T-helper 1 cell (primary cell): Measurements from ENCODE around the gene C9orf85.
"Not testable (repeated sequence)": the region's sequence is repeated elsewhere in the genome, so short reads cannot be mapped to it uniquely, and the experiment has no call there.

Experiments used
- DNase-seq, 5 donors: peaks; one replicate each; pipeline ENCODE4 v3.0.0-alpha.2; 2012 to 2020
- total RNA-seq, 4 donors: gene quantifications; one replicate each; lab custom pipeline; 2026; lab: John Stamatoyannopoulos, UW

Gene C9orf85, protein sequence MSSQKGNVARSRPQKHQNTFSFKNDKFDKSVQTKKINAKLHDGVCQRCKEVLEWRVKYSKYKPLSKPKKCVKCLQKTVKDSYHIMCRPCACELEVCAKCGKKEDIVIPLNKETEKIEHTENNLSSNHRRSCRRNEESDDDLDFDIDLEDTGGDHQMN
- total RNA-seq: 4.9 to 9.9 (median 7.0) reads per million in 4 donors

DNA sequence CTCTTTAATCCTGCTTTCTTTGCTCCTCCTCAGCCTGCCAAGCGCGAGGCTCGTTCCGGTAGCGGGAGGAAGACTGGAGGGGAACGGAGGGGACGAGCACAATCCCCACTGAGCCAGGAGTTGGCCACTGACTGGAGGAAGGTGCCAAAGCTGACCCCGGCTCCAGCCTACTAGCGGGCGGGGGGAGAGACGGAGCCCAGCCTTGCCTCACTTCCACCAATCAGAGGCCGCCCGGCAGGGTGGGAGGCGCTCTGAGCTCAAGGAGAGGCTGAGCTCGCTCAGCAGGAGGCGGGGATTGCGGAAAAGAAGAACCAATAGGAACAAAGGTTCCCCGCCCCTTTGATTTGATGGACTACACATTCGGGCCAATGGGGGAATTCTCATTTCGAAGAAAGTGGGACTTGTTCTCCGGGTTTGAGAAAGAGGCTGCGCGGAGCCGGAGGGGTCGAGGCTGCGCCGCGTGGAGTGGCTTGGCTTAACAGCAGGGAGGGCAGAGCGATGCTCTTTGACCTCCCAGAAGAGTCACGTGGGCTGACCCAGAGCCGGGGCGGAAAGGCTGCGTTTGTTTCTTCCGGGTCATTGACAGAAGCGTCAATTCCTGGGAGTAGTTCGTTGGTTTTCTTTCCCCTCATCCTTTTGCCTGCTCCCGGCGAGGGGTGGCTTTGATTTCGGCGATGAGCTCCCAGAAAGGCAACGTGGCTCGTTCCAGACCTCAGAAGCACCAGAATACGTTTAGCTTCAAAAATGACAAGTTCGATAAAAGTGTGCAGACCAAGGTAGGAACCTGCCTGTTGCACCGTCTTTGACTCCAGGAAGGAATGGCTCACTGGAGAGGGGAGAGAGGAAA, at the start of gene C9orf85, which contains the start of gene ABHD17B:
TSS of gene C9orf85 (plus strand) at position 579 of the 847 bp plus-strand sequence. CDS start at position 675, 96 bp downstream.
TSS of gene ABHD17B (minus strand) at position 133 of the 847 bp plus-strand sequence. CDS start 36,113 bp downstream, outside the sequence.
- peak; percentile 92 to 99 (median 95) for DNase-seq

DNA sequence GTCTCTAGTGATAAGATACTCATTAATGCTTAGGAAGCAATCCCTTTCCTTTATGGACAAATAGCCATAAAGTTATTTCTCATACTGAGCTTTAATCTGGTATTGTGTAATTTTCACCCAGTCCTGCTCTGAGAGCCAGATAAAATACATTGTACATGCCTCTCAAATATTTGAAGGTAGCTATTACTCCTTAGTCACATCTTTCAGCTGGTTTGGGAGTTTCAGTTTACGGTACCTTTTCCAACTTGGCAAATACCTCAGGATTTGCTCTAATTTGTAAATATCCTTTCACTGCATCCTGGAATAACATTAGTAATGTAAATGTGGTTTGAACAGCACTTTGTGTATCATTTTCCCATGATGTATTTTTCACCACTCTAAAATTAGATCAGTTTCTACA, 47.8 kb upstream of the C9orf85 start:
- no peak for DNase-seq

DNA sequence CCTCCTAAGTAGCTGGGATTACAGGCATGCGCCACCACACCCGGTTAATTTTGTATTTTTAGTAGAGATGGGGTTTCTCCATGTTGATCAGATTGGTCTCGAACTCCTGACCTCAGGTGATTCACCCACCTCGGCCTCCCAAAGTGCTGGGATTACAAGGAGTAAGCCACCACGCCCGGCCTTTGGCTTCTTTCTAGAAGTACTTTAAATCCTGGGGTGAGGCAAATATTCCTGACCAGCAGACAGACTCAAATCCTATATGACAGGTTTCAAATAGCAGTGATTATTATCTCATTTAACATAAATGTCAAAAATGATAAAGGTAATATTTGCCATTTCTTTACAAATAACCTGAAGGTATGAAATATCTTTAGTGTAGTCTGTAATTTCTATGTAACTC, 36.1 kb upstream of the C9orf85 start:
- DNase-seq: no peak

DNA sequence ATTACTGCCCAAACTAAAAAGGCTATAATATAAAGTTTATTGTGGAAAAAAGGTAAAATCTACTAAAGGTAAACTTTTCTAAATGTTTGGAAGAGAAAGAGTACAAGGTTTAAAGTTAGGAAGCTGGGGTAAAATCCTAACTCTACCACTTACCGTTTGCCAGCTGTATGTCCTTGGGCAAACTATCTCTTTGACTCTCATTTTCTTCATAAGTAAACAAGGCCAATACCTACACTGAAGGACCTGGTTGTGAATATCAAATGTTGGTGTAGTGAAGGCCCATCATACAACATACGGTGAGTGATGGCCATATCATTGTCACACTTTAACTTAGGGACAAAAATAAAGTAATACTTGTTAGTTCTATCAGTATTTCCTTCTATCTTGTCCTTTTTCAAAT, 35.3 kb upstream of the C9orf85 start:
- DNase-seq: no peak

DNA sequence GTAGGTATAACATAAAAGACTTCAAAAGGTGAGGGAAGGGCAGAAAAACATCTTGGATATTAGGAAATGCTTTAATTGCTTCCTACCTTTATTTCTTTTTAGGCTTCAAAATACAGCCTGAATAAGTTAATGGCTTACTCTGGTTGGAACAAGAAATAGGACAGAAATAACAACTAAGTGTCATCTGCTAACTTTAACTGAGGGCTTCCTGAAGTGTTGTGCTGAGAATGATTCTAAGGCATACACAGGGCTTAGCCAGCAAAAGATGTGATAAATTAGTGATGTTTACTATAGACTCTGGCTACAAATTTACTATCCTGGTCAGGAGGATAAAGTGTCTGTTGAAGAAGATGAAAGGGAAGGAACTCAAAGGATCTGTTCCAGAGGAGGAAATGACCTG, 34.6 kb upstream of the C9orf85 start:
- DNase-seq: no peak

DNA sequence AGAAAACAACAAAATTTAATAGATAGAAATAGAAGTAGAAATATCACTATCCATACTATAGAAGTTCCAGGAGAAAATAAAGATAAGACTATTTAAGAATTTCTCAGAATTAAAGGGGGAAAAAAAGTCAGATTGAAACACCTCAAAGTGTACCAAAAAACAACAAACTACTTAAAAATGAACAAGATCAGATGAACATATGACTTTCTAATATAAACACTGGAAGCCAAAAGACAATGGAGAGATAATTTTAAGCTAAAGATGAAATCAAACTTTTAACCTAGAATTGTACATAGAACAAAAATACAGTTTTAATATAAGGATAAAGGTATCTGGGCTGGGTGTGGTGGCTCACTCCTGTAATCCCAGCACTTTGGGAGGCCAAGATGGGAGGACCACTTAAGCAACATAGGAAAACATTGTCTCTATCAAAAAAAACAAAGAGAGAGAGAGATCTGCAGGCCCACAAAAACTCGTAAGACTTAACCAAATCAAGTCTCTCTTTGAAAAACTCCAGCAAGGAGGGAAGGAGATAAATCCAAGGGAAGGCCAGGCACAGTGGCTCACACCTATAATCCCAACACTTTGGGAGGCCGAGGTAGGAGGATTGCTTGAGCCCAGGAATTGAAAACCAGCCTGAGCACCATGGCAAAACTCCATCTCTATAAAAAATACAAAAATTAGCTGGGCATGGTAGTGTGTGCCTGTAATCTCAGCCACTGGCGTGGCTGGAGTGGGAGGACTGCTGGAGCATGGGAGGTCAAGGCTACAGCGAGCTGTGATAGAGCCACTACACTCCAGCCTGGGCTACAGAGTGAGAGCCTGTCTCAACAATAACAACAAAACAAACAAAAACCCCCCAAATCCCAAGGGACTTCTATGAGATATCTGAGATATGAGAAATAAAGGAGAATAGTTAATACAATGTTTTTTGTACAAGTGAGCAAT, 32.8 kb upstream of the C9orf85 start:
- no peak for DNase-seq

DNA sequence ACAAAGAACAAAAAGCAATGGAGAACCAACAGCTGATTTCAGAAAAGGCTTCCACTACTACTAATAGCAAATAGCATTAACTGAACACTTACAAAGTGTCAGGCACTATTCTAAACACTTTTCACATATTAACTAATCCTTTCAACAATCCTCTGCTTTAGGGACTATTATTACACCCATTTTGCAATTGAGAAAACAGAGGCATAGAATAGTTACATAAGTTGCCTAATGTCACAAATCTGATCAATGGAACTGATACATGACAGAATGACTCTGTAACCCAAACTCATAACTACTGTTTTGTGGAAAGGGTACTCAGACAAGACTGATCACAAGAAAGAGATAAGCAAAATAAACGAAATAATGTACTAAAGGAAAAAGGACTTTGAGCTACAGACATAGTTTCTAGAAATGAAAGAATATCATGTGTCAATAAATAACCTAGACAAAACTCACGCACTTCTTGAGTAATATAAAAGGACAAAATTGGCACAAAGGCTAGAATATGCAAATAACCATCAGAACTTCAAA, 31.7 kb upstream of the C9orf85 start:
- no peak for DNase-seq

DNA sequence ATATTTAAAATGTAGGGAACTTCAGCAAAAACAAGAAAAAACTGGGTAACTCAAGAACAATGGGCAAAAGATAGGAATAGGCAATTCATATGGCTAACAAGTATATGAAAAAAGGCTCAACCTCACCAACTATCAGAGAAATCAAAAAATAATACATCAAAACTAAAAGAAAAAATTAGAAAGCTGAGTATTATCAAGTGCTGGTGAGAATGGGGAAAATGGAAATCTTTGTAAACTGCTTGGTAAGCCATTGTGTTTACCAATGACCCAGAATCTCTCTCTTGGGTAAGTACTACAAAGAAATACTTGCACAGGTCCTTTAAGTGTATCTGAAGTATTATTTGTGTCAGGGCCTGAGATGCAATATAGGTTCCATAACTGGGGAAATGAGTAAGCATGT, 27.4 kb upstream of the C9orf85 start:
- no peak for DNase-seq

DNA sequence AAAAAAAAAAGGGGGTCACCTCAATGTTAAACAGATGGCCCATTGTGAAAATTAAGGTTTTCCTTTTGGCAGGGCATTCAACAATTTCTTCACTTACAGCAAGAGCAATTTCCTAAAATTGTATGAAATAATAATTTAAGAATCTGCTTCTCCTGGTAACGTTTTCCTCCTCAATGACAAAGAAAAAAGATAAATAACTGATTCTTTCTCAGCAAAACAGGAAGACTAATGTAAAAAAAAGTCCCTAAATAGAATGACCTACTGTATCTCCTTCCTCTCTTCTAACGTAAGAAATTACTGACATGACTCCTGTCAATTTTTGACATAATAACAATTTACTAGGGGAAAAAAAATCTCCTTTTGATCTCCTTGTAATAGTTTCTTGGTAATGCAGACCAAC, 26.0 kb upstream of the C9orf85 start:
- DNase-seq: peak in 1 of 5 donors; percentile 25

DNA sequence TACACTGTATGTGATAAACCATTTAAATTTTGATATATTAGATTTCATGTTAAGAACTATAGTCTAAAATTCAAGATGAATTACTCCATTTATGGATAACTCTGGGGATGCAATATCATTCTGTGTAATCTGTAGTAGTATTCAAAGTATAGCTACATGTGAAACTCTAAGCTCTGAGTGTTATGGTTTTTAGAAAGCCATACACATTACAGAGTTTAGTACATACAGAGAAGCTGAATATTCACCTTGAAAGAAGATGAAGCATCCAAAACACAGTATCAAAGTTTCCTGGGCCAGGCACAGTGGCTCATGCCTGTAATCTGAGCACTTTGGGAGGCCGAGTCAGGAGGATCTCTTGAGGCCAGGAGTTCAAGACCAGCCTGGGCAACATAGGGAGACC, 25.4 kb upstream of the C9orf85 start:
- peak in 1 of 5 donors; percentile 41 for DNase-seq

DNA sequence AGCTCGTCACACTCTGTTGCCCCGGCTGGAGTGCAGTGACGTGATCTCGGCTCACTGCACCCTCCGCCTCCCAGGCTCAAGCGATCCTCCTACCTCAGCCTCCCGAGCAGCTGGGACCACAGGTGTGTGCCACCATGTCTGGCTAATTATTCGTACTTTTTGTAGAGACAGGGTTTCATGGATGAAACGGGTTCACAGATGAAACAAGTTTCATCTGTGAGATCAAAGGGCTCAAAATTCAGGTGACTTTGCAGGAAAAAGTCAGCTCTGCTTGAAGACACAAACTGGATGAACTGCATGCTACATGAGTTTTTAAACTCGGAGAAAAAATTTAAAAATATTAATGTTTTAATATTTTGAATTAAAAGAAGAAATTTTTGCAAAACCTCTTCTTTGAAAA, 24.9 kb upstream of the C9orf85 start:
- no peak for DNase-seq

DNA sequence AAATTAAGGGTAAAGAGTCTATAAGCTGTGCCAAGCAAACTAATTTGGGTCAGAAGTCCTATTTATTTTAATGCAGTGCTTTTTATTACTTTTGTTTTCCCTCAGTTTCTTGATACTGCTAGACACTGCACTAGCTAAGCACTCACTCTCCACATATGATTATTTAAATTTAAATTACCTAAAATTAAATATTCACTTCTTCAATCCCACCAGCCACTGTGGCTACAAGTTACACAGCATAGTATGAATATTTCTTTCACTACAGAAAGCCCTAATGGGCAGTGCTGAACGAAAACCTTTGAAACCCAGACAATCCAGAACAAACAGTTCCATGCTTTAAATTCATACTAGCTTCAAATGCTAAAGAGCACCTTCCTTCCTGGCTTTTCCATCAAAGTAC, 24.1 kb upstream of the C9orf85 start:
- DNase-seq: no peak

DNA sequence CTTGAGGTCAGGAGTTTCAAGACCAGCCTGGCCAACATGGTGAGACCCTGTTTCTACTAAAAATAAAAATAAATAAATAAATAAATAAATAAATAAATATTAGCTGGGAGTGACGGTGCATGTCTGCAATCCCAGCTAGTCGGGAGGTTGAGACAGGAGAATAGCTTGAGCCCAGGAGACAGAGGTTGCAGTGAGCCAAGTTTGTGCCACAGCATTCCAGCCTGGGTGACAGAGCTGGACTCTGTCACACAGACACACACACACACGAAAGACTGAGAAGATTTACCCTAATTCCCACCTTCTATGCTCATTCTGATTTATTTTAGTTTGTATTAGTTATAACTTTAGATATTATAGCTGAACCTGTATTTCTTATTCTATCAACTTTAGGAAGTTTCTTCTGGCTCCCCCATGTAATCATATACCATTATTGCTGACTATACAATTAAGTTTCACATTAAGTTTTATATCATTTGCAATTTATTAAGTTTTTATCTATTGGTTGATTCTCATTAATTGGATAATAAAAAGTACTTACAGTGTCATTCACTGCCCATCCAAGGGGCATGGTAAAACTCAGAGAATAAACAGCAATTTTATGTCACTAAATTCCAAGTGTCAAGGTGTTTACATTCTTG, 21.3 kb upstream of the C9orf85 start:
- DNase-seq: no peak

DNA sequence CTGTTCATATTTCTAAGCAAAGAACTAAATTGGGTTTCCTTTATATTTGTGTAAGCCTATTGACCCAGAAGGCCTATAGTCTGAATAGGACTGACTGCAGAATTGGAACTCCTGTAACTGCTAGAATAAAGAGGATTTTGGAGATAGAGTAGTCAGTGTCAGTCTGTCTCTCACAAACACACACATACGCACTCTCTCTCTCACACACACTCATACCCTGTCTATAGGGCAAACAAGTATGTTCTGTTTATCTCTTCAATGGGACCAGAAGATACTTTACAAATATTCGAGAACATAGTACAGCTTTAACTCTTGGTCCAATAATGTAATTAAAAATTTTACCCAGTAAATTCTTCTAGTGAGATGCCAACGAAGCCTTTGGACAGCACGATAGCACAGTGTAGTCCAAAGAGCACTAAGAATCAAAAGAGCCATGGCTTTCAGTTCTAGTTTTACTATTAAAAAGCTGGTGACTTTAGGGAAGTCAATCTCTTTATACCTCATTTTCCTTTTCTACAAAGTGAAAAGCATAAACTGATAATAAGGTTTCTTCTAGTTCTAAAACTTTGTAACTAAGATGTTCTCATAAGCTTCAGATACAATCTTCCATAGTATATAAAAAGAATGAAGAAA, 19.8 kb upstream of the C9orf85 start:
- DNase-seq: no peak

DNA sequence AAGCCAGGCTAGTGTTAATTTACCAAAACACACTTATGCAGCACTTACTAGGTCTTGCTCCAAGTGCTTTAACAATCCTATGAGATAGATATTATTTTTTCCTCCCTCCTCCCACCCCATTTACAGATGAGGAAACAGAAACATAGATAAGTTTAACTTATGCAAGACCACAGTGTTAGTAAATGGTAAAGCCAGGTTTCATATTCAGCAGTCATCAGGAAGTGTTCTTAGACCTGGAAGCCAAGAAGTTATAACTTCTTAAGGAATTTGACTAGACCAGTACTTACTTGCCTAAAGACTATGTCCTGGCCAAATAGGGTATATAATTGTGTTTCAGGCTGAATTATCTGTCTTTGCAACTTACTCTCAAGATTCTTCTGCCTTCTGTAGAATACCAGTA, 16.3 kb upstream of the C9orf85 start:
- DNase-seq: peak in 1 of 5 donors; percentile 25

DNA sequence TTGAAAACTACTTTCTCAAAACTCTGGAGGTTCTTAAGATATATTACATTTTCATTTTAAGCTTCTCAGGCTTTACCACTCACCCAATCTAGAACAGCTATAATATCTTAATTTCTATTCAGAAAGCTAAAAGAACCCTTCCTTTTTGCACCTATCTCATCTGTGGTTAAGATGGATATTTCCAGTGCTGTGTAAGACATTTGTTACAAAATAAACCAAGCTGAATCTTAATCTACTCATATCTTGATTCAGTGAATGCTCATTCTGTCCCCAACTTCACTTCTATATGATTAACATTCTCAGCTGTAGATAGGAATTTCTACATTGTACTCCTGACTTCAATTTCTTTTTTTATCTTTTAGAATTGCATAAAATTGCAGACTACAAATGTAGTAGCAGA, 15.5 kb upstream of the C9orf85 start:
- DNase-seq: peak in 1 of 5 donors; percentile 28

DNA sequence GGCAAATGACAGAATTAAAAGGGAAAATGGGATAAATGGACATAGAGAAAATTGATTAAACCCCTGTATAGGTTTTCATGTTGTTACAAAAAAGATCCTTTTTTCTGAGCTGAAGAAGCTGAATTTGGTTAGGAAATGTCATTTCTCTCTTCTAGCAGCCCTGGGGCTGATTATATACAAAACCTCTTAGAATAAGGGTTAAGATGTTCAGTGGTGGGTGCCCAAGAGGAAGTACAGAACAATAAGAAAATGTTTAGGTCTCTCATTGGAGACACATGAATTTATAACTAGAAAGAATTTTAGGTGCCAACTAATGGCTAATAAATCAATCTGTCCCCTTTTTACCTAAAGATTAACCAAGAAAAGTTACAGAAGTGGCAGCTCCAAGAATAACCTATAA, 14.7 kb upstream of the C9orf85 start:
- DNase-seq: no peak

DNA sequence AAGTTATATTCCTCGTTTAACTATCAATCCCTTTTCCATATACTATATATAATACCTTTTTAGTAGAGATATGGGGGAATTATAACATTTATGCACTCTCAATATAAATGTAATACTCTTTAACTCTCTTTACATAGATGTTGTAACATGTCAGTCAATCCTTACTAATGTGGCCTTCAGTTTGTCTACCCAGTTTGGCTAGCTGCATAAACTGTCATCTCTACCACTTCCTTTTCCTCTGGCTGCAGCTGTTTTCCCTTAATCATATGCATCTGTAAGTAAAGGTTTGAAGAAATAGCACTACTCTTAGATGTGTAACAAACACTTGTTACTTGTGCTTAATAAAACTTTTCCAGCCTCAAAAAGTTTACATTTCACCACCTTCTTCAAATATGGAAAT, 13.9 kb upstream of the C9orf85 start:
- DNase-seq: peak in 1 of 5 donors; percentile 82

DNA sequence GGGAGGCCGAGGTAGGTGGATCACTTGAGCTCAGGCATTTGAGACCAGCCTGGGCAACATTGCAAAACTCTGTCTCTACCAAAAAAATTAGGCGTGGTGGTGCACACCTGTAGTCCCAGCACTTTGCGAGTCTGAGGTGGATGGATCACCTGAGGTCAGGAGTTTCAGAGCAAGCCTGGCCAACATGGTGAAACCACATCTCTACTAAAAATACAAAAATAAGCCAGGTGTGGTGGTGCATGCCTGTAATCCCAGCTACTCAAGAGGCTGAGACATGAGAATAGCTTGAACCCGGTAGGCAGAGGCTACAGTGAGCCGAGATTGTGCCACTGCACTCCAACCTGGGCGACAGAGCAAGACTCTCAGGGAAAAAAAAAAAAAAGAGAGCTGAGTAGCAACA, 12.7 kb upstream of the C9orf85 start:
- not testable (repeated sequence) for DNase-seq

DNA sequence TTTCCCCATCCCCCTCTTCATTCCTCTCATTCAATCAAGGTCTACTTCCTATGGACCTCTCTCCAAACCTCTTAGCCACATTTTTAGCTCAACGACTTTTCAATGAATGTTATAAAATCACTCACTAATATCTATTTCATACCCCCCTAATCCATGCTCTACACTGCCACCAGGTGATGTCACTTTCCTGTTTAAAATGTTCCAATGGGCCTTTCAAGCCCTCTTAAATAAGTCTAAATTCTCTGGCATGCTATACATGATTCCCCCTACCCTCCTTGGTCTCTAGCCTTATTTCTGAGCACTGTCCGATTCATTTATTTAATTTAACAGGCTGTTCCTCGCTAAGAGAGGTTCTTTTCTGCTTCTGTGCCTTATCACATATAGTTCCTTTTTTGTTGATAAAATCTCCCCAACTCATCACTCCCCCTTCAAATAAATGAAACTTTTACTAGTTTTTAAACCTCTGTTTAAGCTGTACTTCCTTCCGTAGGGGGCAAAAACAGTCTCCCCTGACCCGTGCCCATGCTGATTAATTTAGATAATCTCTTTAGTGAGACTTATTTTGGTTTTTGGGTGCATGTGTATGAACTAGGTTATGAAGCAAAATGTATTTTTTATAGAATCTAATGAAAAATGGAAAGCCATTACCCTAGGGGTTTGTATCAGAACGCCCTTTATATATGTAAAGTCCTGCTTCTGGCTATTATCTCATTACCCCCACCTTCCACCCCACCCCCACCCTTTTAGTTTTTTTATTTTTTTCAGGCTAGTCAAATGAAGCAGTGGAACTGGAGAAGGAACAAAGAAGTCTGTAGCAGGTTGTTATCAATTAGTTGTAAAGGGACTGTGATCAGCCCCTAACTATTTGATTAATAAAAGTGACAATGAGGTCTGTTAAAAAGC, 9.5 kb upstream of the C9orf85 start:
- no peak for DNase-seq

DNA sequence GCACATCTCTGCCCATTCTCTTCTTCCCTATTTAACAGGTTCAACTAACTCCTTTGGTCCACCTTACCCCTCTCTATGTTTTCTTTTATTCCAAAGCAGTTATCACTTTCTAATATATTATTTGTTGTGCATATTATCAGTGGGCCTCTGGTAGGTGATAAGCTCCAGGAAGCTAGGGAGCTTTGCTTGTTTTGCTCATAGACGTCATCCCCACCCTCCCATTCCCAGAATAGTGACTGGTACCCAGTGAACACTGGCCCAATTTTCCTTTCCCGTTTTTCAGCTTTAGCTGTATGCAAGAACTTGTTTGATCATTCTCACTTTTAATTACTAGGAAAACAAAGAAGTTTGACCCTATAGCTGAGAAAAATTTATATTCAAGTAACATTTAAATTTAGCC, 7.4 kb upstream of the C9orf85 start:
- DNase-seq: no peak
